ENCODE data around the gene ACSL5.

The ACSL5 gene

DNA sequence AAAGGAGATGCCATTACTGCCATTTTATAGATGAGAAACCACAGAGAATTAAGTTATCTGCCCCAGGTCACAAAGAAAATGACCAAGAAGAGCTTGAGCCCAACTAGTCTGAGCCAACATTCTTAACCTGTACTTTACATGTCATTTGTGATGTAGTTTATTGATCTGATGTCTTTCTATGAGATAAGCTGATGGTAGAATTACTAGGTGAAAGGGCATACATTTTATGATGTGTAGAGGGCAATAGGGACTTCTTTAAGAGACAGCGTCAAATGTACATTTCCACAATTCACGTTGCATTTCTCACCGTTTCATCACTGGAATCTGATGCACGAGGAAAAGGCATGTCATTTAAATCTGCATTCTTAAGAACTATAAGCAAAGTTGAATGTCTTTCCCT, 11.3 kb downstream of the ACSL5 start:
- TF ChIP-seq, protein P1, sequence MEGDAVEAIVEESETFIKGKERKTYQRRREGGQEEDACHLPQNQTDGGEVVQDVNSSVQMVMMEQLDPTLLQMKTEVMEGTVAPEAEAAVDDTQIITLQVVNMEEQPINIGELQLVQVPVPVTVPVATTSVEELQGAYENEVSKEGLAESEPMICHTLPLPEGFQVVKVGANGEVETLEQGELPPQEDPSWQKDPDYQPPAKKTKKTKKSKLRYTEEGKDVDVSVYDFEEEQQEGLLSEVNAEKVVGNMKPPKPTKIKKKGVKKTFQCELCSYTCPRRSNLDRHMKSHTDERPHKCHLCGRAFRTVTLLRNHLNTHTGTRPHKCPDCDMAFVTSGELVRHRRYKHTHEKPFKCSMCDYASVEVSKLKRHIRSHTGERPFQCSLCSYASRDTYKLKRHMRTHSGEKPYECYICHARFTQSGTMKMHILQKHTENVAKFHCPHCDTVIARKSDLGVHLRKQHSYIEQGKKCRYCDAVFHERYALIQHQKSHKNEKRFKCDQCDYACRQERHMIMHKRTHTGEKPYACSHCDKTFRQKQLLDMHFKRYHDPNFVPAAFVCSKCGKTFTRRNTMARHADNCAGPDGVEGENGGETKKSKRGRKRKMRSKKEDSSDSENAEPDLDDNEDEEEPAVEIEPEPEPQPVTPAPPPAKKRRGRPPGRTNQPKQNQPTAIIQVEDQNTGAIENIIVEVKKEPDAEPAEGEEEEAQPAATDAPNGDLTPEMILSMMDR (IDR thresholded peaks at IDR 0.05), result no peak

DNA sequence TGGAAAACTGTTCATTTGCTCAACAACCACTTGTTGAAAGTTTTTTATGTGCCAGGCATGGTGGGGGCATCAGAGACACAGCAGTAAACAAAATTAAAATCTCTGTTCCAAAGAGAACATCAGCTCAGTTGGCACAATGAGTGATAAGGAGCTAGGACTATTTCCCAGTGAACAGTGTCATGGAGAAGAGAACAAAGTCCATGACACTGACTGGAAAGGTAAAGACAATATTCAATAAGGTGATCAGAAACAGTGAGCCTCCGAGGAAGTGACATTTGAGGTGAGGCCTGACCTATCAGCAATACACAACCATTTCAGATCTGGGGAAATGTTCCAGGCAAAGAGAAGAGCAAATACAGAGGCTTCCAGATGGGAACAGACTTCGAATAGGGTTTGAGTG, 14.6 kb downstream of the ACSL5 start:
- TF ChIP-seq, protein P1 (IDR thresholded peaks at IDR 0.05), result no peak

DNA sequence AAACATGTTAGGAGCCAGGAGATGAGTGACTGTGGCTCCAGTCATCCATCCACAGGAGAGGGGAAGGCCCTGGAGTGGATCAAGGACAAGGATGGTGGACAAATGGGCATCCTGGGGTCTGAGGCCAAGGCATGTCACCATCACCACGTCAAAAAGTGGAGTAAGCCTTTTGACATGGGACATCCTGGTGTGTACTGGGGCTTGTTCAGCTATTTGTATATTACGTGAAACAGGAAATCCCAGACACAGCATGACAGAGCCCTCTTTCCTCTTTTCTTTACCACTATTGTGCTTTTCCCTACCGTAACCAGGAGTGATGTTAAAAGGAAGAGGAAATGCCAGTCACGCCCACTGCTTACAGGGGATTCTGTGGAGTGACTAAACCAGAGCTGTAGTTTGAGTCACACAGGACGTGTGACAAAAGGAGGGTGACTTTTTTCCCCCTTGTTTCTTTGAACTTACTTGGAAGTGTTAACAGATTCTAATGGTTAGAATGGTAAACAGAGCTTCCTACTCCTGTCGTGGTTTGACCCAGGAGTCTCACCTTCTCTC, 15.4 kb downstream of the ACSL5 start:
- TF ChIP-seq, protein P1 (IDR thresholded peaks at IDR 0.05), result no peak

DNA sequence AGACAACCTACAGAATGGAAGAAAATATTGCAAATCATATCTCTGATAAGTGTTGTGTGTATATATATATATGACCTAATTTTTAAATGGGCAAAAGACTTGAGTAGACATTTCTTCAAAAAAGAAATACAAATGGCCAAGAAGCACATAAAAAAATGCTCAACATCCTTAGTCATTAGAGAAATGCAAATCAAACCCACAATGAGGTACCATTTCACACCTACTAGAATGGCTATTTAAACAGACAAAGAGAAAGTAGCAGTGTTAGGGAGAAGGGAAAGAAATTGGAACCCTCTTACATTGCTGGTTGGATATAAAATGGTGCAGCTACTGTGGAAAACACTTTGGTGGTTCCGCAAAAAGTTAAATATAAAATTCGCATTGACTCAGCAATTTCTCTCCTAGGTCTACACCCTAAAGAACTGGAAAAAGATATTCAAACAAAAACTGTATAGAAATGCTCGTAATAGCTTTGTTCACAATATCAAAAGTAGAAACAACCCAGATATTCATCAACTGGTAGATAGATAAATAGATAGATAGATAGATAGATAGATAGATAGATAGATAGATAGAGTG, 16.3 kb downstream of the ACSL5 start:
- TF ChIP-seq, protein P1 (IDR thresholded peaks at IDR 0.05), result no peak

DNA sequence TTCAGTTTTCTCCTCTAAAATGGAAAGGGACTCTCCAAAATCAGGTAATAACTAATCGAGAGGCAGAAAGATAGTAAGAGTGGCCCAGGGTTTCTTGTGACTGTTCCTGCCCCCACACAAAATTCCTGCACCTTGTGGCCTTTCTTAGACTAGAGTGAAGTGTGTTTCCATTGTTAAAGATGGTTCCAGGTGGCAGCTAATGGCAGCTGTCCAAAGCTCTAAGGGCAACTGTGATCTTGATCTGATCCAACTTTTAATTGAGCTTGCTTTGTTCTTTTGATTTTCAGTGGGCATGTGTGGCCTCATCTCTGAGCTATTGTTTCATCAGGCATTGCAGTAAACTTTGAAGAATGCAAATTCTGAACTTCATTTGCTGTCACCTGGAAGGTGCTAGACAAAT, 19.4 kb downstream of the ACSL5 start:
- TF ChIP-seq, protein P1 (IDR thresholded peaks at IDR 0.05), result no peak

DNA sequence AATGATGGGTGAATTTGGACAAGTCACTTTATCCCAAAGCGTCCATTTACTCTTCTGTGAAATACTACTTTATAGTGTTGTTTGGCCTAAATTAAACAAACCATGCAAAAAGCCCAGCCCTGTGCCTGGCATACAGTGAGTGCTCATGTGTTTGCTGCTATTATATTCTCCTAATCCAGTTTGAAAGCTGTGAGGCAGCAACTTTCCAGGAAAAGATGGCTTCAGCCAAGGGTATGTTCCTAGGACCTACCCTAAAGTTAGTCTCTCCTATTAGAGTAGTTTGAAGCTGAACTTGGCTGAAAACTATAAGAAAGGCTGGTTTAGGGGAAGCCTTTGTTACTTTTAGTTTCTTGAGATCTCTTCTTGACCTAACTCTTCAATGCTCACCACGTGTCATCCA, 19.9 kb downstream of the ACSL5 start:
- TF ChIP-seq, protein P1 (IDR thresholded peaks at IDR 0.05), result no peak

DNA sequence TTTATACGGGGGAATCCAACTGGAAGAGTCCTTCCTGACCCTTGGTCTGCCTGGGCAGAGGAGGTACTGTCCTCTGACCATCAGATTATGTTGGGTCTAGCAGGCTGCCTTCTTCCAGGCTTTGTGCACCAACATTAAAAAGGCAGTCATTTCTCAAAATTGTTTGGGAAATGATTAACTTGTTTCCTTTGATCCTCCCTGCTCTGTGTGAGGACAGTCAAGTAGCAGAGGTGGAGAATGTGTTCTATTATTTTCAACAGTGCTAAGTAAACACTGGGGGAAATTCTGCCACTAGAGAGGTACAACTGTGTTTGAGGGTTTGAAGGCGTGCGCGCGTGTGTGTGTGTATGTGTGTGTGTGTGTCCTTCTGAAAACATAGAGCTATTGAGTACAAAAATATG, 20.6 kb downstream of the ACSL5 start:
- TF ChIP-seq, protein P1 (IDR thresholded peaks at IDR 0.05), result no peak
